ENCODE data around the gene FCGBP. TPM values are rescaled to one million over a fixed set of nuclear protein-coding genes. Genes with fewer than 3 reads are reported as not detected.

The FCGBP gene
- total and polyA plus RNA-seq, 4 donors: 1.3 to 65.8 (median 26.5) TPM

- no peak overlapping the region for H3K27ac ChIP-seq (ENCODE audit: low read depth in 1 of 2, low read length in 1 of 2)
- no peak for TF ChIP-seq CTCF (IDR thresholded peaks at IDR 0.05; ENCODE audit: control extremely low read depth, extremely low read depth)
- no peaks in the 10 kb centered on the region for H3K27me3 ChIP-seq (ENCODE audit: control insufficient read depth in 3 of 3, insufficient read depth in 3 of 3, low read length in 2 of 3)
- no peak overlapping the region for H3K4me3 ChIP-seq
- peaks cover 0 to 2% (median 0%) of the 10 kb centered on the region in 4 donors for H3K9me3 ChIP-seq (ENCODE audit: control insufficient read depth in 4 of 4, insufficient read depth in 3 of 4, low read length in 3 of 4)
- 47 to 61% methylated on average over 5 of the region's 5 CpGs for WGBS, 2 donors
- H3K36me3 ChIP-seq (ENCODE audit: control insufficient read depth in 4 of 4, insufficient read depth in 4 of 4, low read length in 4 of 4): no peaks in the 10 kb centered on the region
- DNase-seq (no peak), ATAC-seq (ENCODE audit: insufficient read depth, low FRiP score) (no peak)
- no peak overlapping the region for H3K9ac ChIP-seq (ENCODE audit: insufficient read depth in 1 of 2, low read length in 2 of 2)
- H3K4me1 ChIP-seq (ENCODE audit: control insufficient read depth in 5 of 5, insufficient read depth in 5 of 5, low read length in 5 of 5): peaks cover 0 to 2% (median 0%) of the 10 kb centered on the region in 5 donors
Observed at GRCh38 chr19:39937094-39937720, 2.8 kb upstream of the FCGBP start.

GRCh38 chr19:39936622-39937021, 2.2 kb upstream of the FCGBP start:
- no peak for DNase-seq
- H3K4me1 ChIP-seq (ENCODE audit: control insufficient read depth in 5 of 5, insufficient read depth in 5 of 5, low read length in 5 of 5): peaks cover 0 to 2% (median 0%) of the 10 kb centered on the region in 5 donors
- H3K9me3 ChIP-seq (ENCODE audit: control insufficient read depth in 4 of 4, insufficient read depth in 3 of 4, low read length in 3 of 4): peaks cover 0 to 2% (median 0%) of the 10 kb centered on the region in 4 donors
- ATAC-seq (ENCODE audit: insufficient read depth, low FRiP score): no peak
- H3K4me3 ChIP-seq: no peak overlapping the region
- no peaks in the 10 kb centered on the region for H3K36me3 ChIP-seq (ENCODE audit: control insufficient read depth in 4 of 4, insufficient read depth in 4 of 4, low read length in 4 of 4)
- H3K27ac ChIP-seq (ENCODE audit: low read depth in 1 of 2, low read length in 1 of 2): no peak overlapping the region
- H3K9ac ChIP-seq (ENCODE audit: insufficient read depth in 1 of 2, low read length in 2 of 2): no peak overlapping the region
- WGBS, 2 donors: 90 to 92% methylated on average over 6 of the region's 6 CpGs
- no peaks in the 10 kb centered on the region for H3K27me3 ChIP-seq (ENCODE audit: control insufficient read depth in 3 of 3, insufficient read depth in 3 of 3, low read length in 2 of 3)
- TF ChIP-seq CTCF (IDR thresholded peaks at IDR 0.05; ENCODE audit: control extremely low read depth, extremely low read depth): no peak

- Histone ChIP-seq H3K27me3 (ENCODE audit: control insufficient read depth in 3 of 3, insufficient read depth in 3 of 3, low read length in 2 of 3) (no peaks in the 10 kb centered on the region), H3K9ac (ENCODE audit: insufficient read depth in 1 of 2, low read length in 2 of 2) (no peak overlapping the region), H3K4me3 (no peak overlapping the region), H3K9me3 (ENCODE audit: control insufficient read depth in 4 of 4, insufficient read depth in 3 of 4, low read length in 3 of 4) (peaks cover 0 to under 1% (median 0%) of the 10 kb centered on the region in 4 donors), H3K36me3 (ENCODE audit: control insufficient read depth in 4 of 4, insufficient read depth in 4 of 4, low read length in 4 of 4) (no peaks in the 10 kb centered on the region), H3K27ac (ENCODE audit: low read depth in 1 of 2, low read length in 1 of 2) (no peak overlapping the region), H3K4me1 (ENCODE audit: control insufficient read depth in 5 of 5, insufficient read depth in 5 of 5, low read length in 5 of 5) (peaks cover 0 to 2% (median 0%) of the 10 kb centered on the region in 5 donors)
- WGBS, 2 donors: 49 to 62% methylated on average over 3 of the region's 3 CpGs
- TF ChIP-seq CTCF (IDR thresholded peaks at IDR 0.05; ENCODE audit: control extremely low read depth, extremely low read depth): no peak
- DNase-seq (no peak), ATAC-seq (ENCODE audit: insufficient read depth, low FRiP score) (no peak)
Observed at GRCh38 chr19:39936020-39936419, 1.6 kb upstream of the FCGBP start.

- 86 to 91% methylated on average over 4 to 5 of the region's 5 CpGs for WGBS, 2 donors
- Histone ChIP-seq H3K9ac (ENCODE audit: insufficient read depth in 1 of 2, low read length in 2 of 2) (no peak overlapping the region), H3K27me3 (ENCODE audit: control insufficient read depth in 3 of 3, insufficient read depth in 3 of 3, low read length in 2 of 3) (no peaks in the 10 kb centered on the region), H3K4me1 (ENCODE audit: control insufficient read depth in 5 of 5, insufficient read depth in 5 of 5, low read length in 5 of 5) (peaks cover 0 to 2% (median 0%) of the 10 kb centered on the region in 5 donors), H3K9me3 (ENCODE audit: control insufficient read depth in 4 of 4, insufficient read depth in 3 of 4, low read length in 3 of 4) (no peaks in the 10 kb centered on the region), H3K4me3 (no peak overlapping the region), H3K36me3 (ENCODE audit: control insufficient read depth in 4 of 4, insufficient read depth in 4 of 4, low read length in 4 of 4) (no peaks in the 10 kb centered on the region), H3K27ac (ENCODE audit: low read depth in 1 of 2, low read length in 1 of 2) (no peak overlapping the region)
- no peak for TF ChIP-seq CTCF (IDR thresholded peaks at IDR 0.05; ENCODE audit: control extremely low read depth, extremely low read depth)
- DNase-seq (no peak), ATAC-seq (ENCODE audit: insufficient read depth, low FRiP score) (no peak)
Observed at GRCh38 chr19:39935364-39935661, 879 bp upstream of the FCGBP start.
